HEK293 (cell line): ENCODE measurements around the gene TIA1.

ENCODE experiments used
- FEZF1 ChIP-seq: fragments of 450-650 bp; formaldehyde crosslinking; IDR thresholded peaks from 2 replicates; pipeline ENCODE4 v1.5.1; 2016; ENCODE audit warnings: missing biosample characterization, missing genetic modification characterization
- GLI4 ChIP-seq: fragments of 450-650 bp; formaldehyde crosslinking; IDR thresholded peaks from 2 replicates; pipeline ENCODE4 v1.5.1; 2016; ENCODE audit warnings: missing biosample characterization, missing genetic modification characterization
- GLIS1 ChIP-seq: fragments of 450-650 bp; formaldehyde crosslinking; IDR thresholded peaks from 2 replicates; pipeline ENCODE4 v1.5.1; 2016; ENCODE audit warnings: missing biosample characterization, missing genetic modification characterization
- HOXA7 ChIP-seq: sonication (generic); formaldehyde crosslinking; IDR thresholded peaks from 2 replicates; pipeline ENCODE4 v1.8.1; 2022; ENCODE audit warnings: missing genetic modification reagents, borderline replicate concordance
- KLF1 ChIP-seq: fragments of 450-650 bp; formaldehyde crosslinking; IDR thresholded peaks from 2 replicates; pipeline ENCODE4 v1.5.1; 2016; ENCODE audit warnings: missing biosample characterization, missing genetic modification characterization
- KLF16 ChIP-seq: fragments of 450-650 bp; formaldehyde crosslinking; IDR thresholded peaks from 2 replicates; pipeline ENCODE4 v1.5.1; 2017; ENCODE audit warnings: missing biosample characterization, missing genetic modification characterization
- MZF1 ChIP-seq: fragments of 450-650 bp; formaldehyde crosslinking; IDR thresholded peaks from 2 replicates; pipeline ENCODE4 v1.5.1; 2017; ENCODE audit warnings: missing biosample characterization, missing genetic modification characterization, borderline replicate concordance
- OSR2 ChIP-seq: fragments of 450-650 bp; formaldehyde crosslinking; IDR thresholded peaks from 2 replicates; pipeline ENCODE4 v1.5.1; 2016; ENCODE audit warnings: missing biosample characterization, missing genetic modification characterization
- PATZ1 ChIP-seq: fragments of 450-650 bp; formaldehyde crosslinking; IDR thresholded peaks from 2 replicates; pipeline ENCODE4 v1.5.1; 2016; ENCODE audit warnings: missing biosample characterization, missing genetic modification characterization
- PRDM1 ChIP-seq: fragments of 450-650 bp; formaldehyde crosslinking; IDR thresholded peaks from 2 replicates; pipeline ENCODE4; 2016; ENCODE audit warnings: missing biosample characterization, missing genetic modification characterization
- SP3 ChIP-seq: fragments of 450-650 bp; formaldehyde crosslinking; IDR thresholded peaks from 2 replicates; pipeline ENCODE4 v1.5.1; 2016; ENCODE audit warnings: missing biosample characterization, missing genetic modification characterization
- ZFP3 ChIP-seq: fragments of 450-650 bp; formaldehyde crosslinking; IDR thresholded peaks from 2 replicates; pipeline ENCODE4 v1.5.1; 2016; ENCODE audit warnings: low read depth, missing biosample characterization, missing genetic modification characterization
- ZNF10 ChIP-seq: fragments of 450-650 bp; formaldehyde crosslinking; IDR thresholded peaks from 2 replicates; pipeline ENCODE4 v1.5.1; 2017; ENCODE audit warnings: missing biosample characterization, missing genetic modification characterization
- ZNF112 ChIP-seq: fragments of 450-650 bp; formaldehyde crosslinking; IDR thresholded peaks from 2 replicates; pipeline ENCODE4 v1.5.0; 2017; ENCODE audit warnings: missing biosample characterization, missing genetic modification characterization
- ZNF175 ChIP-seq: fragments of 450-650 bp; formaldehyde crosslinking; IDR thresholded peaks from 2 replicates; pipeline ENCODE4 v1.5.1; 2016; ENCODE audit warnings: missing biosample characterization, missing genetic modification characterization
- ZNF184 ChIP-seq: fragments of 450-650 bp; IDR thresholded peaks from 2 replicates; pipeline ENCODE4 v1.5.1; 2018; ENCODE audit warnings: missing biosample characterization, mild to moderate bottlenecking, missing genetic modification characterization
- ZNF19 ChIP-seq: fragments of 450-650 bp; formaldehyde crosslinking; IDR thresholded peaks from 2 replicates; pipeline ENCODE4; 2016; ENCODE audit warnings: missing biosample characterization, missing genetic modification characterization, low read depth
- ZNF2 ChIP-seq: fragments of 450-650 bp; formaldehyde crosslinking; IDR thresholded peaks from 2 replicates; pipeline ENCODE4 v1.5.1; 2016; ENCODE audit warnings: missing biosample characterization, missing genetic modification characterization
- ZNF239 ChIP-seq: fragments of 450-650 bp; formaldehyde crosslinking; IDR thresholded peaks from 2 replicates; pipeline ENCODE4 v1.5.1; 2016; ENCODE audit warnings: missing biosample characterization, missing genetic modification characterization
- ZNF324 ChIP-seq: fragments of 450-650 bp; formaldehyde crosslinking; IDR thresholded peaks from 2 replicates; pipeline ENCODE4 v1.5.1; 2016; ENCODE audit warnings: missing biosample characterization, missing genetic modification characterization
- ZNF391 ChIP-seq: fragments of 450-650 bp; formaldehyde crosslinking; IDR thresholded peaks from 2 replicates; pipeline ENCODE4 v1.5.1; 2016; ENCODE audit warnings: low read depth, missing biosample characterization, missing genetic modification characterization, borderline replicate concordance
- ZNF48 ChIP-seq: fragments of 450-650 bp; formaldehyde crosslinking; IDR thresholded peaks from 2 replicates; pipeline ENCODE4 v1.5.1; 2016; ENCODE audit warnings: missing biosample characterization, missing genetic modification characterization
- ZNF561 ChIP-seq: fragments of 450-650 bp; IDR thresholded peaks from 2 replicates; pipeline ENCODE4 v1.5.1; 2018; ENCODE audit warnings: missing biosample characterization, missing genetic modification characterization, borderline replicate concordance
- ZNF626 ChIP-seq: fragments of 450-650 bp; sonication (Bioruptor Pico); formaldehyde crosslinking; IDR thresholded peaks from 2 replicates; pipeline ENCODE4 v1.5.1; 2018; ENCODE audit warnings: missing biosample characterization, missing genetic modification characterization, inconsistent platforms
- ZNF664 ChIP-seq: fragments of 450-650 bp; formaldehyde crosslinking; IDR thresholded peaks from 2 replicates; pipeline ENCODE4 v1.5.1; 2016; ENCODE audit warnings: missing biosample characterization, missing genetic modification characterization
- ZNF777 ChIP-seq: fragments of 450-650 bp; formaldehyde crosslinking; IDR thresholded peaks from 2 replicates; pipeline ENCODE4 v1.5.1; 2017; ENCODE audit warnings: missing biosample characterization, missing genetic modification characterization, borderline replicate concordance
- TF ChIP-seq, protein P1 (sequence below): sonication (generic); formaldehyde crosslinking; IDR thresholded peaks from 2 replicates; pipeline ENCODE4 v1.8.1; 2022; ENCODE audit warnings: mild to moderate bottlenecking, moderate library complexity, missing genetic modification reagents
- TF ChIP-seq, protein P2 (sequence below): fragments of 450-650 bp; formaldehyde crosslinking; IDR thresholded peaks from 2 replicates; pipeline ENCODE4 v1.5.1; 2016; ENCODE audit warnings: missing biosample characterization, missing genetic modification characterization
- TF ChIP-seq, protein P3 (sequence below): IDR thresholded peaks from 2 replicates; pipeline ENCODE4 v1.6.1; 2011; ENCODE audit warnings: mild to moderate bottlenecking, low read depth, low read length, borderline replicate concordance

The TIA1 gene

GRCh38 chr2:70247364-70248180 is 856 bp downstream of the TIA1 start (continued):
- TF ChIP-seq SP3 (tag by site-specific recombination) (no peak), ZFP3 (no peak), ZNF48 (no peak), ZNF10 (no peak), ZNF324 (tag by site-specific recombination) (no peak), ZNF184 (tag by site-specific recombination) (no peak), ZNF112 (tag by site-specific recombination) (no peak), OSR2 (tag by site-specific recombination) (no peak), PATZ1 (tag by site-specific recombination) (no peak), KLF1 (tag by site-specific recombination) (no peak), PRDM1 (peak; percentile 98), ZNF626 (no peak), GLIS1 (tag by site-specific recombination) (no peak), GLI4 (no peak), ZNF2 (tag by site-specific recombination) (no peak), HOXA7 (CRISPR knock-in tag) (no peak), ZNF664 (tag by site-specific recombination) (no peak), ZNF561 (tag by site-specific recombination) (no peak), ZNF19 (no peak), KLF16 (no peak), ZNF777 (tag by site-specific recombination) (no peak), ZNF391 (no peak), FEZF1 (peak; percentile 69), ZNF175 (tag by site-specific recombination) (no peak), ZNF239 (tag by site-specific recombination) (no peak), MZF1 (no peak)
- TF ChIP-seq, protein P1, sequence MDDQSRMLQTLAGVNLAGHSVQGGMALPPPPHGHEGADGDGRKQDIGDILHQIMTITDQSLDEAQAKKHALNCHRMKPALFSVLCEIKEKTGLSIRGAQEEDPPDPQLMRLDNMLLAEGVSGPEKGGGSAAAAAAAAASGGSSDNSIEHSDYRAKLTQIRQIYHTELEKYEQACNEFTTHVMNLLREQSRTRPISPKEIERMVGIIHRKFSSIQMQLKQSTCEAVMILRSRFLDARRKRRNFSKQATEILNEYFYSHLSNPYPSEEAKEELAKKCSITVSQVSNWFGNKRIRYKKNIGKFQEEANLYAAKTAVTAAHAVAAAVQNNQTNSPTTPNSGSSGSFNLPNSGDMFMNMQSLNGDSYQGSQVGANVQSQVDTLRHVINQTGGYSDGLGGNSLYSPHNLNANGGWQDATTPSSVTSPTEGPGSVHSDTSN: no peak
- TF ChIP-seq, protein P2, sequence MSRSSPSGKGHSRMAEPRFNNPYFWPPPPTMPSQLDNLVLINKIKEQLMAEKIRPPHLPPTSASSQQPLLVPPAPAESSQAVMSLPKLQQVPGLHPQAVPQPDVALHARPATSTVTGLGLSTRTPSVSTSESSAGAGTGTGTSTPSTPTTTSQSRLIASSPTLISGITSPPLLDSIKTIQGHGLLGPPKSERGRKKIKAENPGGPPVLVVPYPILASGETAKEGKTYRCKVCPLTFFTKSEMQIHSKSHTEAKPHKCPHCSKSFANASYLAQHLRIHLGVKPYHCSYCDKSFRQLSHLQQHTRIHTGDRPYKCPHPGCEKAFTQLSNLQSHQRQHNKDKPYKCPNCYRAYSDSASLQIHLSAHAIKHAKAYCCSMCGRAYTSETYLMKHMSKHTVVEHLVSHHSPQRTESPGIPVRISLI (tag by site-specific recombination): 0 out of 2 replicates have a peak, but pooled peaks have one; percentile 19
- TF ChIP-seq, protein P3, sequence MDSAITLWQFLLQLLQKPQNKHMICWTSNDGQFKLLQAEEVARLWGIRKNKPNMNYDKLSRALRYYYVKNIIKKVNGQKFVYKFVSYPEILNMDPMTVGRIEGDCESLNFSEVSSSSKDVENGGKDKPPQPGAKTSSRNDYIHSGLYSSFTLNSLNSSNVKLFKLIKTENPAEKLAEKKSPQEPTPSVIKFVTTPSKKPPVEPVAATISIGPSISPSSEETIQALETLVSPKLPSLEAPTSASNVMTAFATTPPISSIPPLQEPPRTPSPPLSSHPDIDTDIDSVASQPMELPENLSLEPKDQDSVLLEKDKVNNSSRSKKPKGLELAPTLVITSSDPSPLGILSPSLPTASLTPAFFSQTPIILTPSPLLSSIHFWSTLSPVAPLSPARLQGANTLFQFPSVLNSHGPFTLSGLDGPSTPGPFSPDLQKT: no peak
